Lower lobe of right lung (tissue), 2 donors: ENCODE measurements around the gene NUDCD3. TPM values are rescaled to one million over a fixed set of nuclear protein-coding genes. Genes with fewer than 3 reads are reported as not detected.

Source experiments
- ATAC-seq, 2 donors: fragments of 200-7000 bp; cut with Tn5 transposase; one replicate each; pipeline ENCODE4 v1.9.1; 2020 to 2022; ENCODE audit warnings: mild to moderate bottlenecking in 2 of 2, moderate library complexity in 2 of 2
- DNase-seq: peaks from one replicate; pipeline ENCODE4 v3.0.0-alpha.2; 2020
- H3K27ac ChIP-seq: fragments of 200-600 bp; one replicate; pipeline ENCODE4 v1.8.0; 2022
- H3K27me3 ChIP-seq: fragments of 200-600 bp; one replicate; pipeline ENCODE4 v1.8.0; 2022; ENCODE audit warnings: low read depth
- H3K36me3 ChIP-seq: fragments of 200-600 bp; one replicate; pipeline ENCODE4 v1.8.0; 2022; ENCODE audit warnings: mild to moderate bottlenecking
- H3K4me1 ChIP-seq: fragments of 200-600 bp; one replicate; pipeline ENCODE4 v1.8.0; 2022
- H3K4me3 ChIP-seq: fragments of 200-600 bp; one replicate; pipeline ENCODE4 v1.8.0; 2022; ENCODE audit warnings: mild to moderate bottlenecking
- H3K9me3 ChIP-seq: fragments of 200-600 bp; one replicate; pipeline ENCODE4 v1.8.0; 2022
- intact Hi-C: fragments of 100-400 bp; cut with DNase I; formaldehyde crosslinking; loops from one replicate; pipeline ENCODE4 v1.11.0; 2022
- total RNA-seq: library from RNA; stranded (reverse); fragmentation: NEBNext Ultra II Directional; extraction: Animal tissue kit (Norgen Biotek cat#: 25700); gene quantifications from one replicate; pipeline ENCODE4 v1.2.1, GENCODE V29; 2021
- TF ChIP-seq, protein P1 (sequence below): fragments of 200-600 bp; IDR thresholded peaks from one replicate; pipeline ENCODE4 v1.8.0; 2022; ENCODE audit warnings: antibody characterized with exemption, mild to moderate bottlenecking
- donor health status: DM: no; HTN: yes; CAD: no; lungs with severe emphysema.

Gene NUDCD3
- total RNA-seq, 1 donor from 2014 or later: 87.6 TPM

GRCh38 chr7:44533301-44534055 lies 43.0 kb upstream of the NUDCD3 start:
- TF ChIP-seq, protein P1, sequence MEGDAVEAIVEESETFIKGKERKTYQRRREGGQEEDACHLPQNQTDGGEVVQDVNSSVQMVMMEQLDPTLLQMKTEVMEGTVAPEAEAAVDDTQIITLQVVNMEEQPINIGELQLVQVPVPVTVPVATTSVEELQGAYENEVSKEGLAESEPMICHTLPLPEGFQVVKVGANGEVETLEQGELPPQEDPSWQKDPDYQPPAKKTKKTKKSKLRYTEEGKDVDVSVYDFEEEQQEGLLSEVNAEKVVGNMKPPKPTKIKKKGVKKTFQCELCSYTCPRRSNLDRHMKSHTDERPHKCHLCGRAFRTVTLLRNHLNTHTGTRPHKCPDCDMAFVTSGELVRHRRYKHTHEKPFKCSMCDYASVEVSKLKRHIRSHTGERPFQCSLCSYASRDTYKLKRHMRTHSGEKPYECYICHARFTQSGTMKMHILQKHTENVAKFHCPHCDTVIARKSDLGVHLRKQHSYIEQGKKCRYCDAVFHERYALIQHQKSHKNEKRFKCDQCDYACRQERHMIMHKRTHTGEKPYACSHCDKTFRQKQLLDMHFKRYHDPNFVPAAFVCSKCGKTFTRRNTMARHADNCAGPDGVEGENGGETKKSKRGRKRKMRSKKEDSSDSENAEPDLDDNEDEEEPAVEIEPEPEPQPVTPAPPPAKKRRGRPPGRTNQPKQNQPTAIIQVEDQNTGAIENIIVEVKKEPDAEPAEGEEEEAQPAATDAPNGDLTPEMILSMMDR: no peak
- intact Hi-C loops: no loop called here
- H3K36me3 ChIP-seq: no peaks in the 10 kb centered on the region
- ATAC-seq: no peak
- no peak overlapping the region for H3K4me3 ChIP-seq
- H3K4me1 ChIP-seq: no peaks in the 10 kb centered on the region
- no peaks in the 10 kb centered on the region for H3K27me3 ChIP-seq
- H3K27ac ChIP-seq: no peak overlapping the region
- no peak for DNase-seq
- no peaks in the 10 kb centered on the region for H3K9me3 ChIP-seq

- H3K4me1 ChIP-seq: no peaks in the 10 kb centered on the region
- ATAC-seq (no peak), DNase-seq (no peak)
- H3K9me3 ChIP-seq: peaks cover 11% of the 10 kb centered on the region
- intact Hi-C loops: no loop called here
- H3K4me3 ChIP-seq: no peak overlapping the region
- H3K27me3 ChIP-seq: no peaks in the 10 kb centered on the region
- TF ChIP-seq, protein P1: no peak
- H3K36me3 ChIP-seq: no peaks in the 10 kb centered on the region
- no peak overlapping the region for H3K27ac ChIP-seq
Measured at GRCh38 chr7:44531421-44532380, 41.2 kb upstream of the NUDCD3 start.

DNA sequence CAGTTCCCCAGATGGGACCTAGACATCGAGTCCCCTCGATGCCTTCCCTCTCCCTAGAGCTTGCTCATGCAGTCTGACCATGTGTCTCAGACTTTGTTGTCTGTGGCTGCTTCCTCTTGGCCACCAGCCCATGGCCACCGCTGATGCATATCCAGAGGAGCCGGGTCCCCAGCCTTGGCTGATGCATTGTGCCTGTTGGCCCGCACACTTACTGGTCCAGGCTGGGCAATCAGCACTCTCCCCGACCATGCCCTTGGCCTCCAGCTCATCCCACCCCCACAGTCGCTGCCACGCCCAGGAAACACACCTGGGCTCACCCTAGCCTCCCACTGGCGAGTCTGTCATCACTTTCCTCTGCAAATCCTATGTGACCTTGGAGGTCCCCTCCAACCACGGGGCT lies 40.5 kb upstream of the NUDCD3 start:
- Histone ChIP-seq H3K27me3 (no peaks in the 10 kb centered on the region), H3K27ac (no peak overlapping the region), H3K36me3 (no peaks in the 10 kb centered on the region), H3K4me3 (no peak overlapping the region), H3K4me1 (no peaks in the 10 kb centered on the region), H3K9me3 (peaks cover 17% of the 10 kb centered on the region)
- no peak for DNase-seq
- intact Hi-C loops: no loop called here
- TF ChIP-seq, protein P1: no peak
- ATAC-seq: no peak

DNA sequence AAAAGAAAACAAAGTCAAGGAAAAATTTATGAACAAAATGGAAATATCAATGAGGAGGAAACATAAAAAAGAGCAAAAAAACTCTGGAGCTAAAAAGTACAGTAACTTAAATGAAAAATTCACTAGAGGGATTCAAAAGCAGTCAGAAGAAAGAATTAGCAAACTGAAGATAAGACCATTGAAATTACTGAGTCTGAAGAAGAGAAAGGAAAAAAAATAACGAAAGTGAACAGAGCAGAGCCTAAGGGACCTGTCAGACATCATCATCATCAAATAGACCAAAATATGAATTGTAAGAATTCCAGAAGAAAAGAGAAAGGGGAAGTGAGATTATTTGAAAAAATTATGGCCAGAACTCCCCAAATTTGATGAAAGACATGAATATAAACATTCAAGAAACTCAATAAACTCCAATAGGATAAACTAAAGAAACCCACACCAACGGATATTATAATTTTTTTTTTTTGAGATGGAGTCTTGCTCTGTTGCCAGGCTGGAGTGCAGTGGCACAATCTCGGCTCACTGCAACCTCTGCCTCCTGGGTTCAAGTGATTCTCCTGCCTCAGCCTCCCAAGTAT lies 34.4 kb upstream of the NUDCD3 start:
- no peak for ATAC-seq
- no peak for DNase-seq
- Histone ChIP-seq H3K9me3 (peaks cover 30% of the 10 kb centered on the region), H3K27me3 (peaks cover 9% of the 10 kb centered on the region), H3K4me1 (no peaks in the 10 kb centered on the region), H3K27ac (no peak overlapping the region), H3K4me3 (no peak overlapping the region), H3K36me3 (no peaks in the 10 kb centered on the region)
- TF ChIP-seq, protein P1: no peak
- intact Hi-C loops: no loop called here

DNA sequence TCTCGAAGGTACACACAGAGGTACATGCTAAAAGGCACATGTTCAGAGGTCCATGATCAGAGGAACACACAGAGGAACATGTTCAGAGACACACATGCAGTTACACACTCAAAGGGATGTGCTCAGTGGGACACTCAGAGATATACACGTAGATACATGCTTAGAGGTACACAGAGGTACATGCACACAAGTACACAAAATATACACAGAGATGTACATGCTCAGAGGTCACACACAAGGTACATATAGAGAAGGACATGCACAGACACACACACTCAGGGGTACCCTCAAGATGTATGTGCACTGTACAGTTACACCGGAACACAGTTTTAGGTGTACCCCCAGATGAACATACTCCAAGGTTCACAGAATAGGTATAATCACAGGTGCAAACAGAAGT lies 31.9 kb upstream of the NUDCD3 start:
- Histone ChIP-seq H3K36me3 (no peaks in the 10 kb centered on the region), H3K4me3 (no peak overlapping the region), H3K27me3 (peaks cover 9% of the 10 kb centered on the region), H3K4me1 (no peaks in the 10 kb centered on the region), H3K27ac (no peak overlapping the region), H3K9me3 (peaks cover 24% of the 10 kb centered on the region)
- no peak for DNase-seq
- TF ChIP-seq, protein P1: no peak
- no peak for ATAC-seq
- intact Hi-C loops: no loop called here
